Activated CD4-positive, alpha-beta T cell treated with anti-CD3 and anti-CD28 coated beads for 4 hours (primary cell): ENCODE results near the gene FBXO27.
"Not testable (repeated sequence)": the region's sequence is repeated elsewhere in the genome, so short reads cannot be mapped to it uniquely, and the experiment has no call there.

Source experiments
- DNase-seq, 2 donors: peaks; one replicate each; pipeline ENCODE4 v3.0.0-alpha.2; 2020

FBXO27 gene

DNA sequence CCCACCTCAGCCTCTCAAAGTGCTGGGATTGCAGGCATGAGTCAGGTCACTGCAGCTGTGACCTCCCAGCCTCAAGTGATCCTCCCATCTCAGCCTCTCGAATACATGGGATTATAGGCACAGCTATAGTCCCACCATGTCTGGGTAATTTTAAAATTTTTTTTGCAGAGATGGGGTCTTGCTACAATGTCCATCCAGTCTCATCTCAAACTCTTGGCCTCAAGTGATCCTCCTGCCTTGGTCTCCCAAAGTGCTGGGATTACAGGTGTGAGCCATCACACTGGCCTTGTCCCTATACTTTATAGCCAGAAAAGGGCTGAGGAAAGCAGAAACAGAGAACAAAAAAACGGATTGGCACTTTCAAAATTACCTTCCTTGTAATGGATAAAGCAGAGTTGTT is 4.8 kb upstream of the FBXO27 start:
- no peak for DNase-seq

DNA sequence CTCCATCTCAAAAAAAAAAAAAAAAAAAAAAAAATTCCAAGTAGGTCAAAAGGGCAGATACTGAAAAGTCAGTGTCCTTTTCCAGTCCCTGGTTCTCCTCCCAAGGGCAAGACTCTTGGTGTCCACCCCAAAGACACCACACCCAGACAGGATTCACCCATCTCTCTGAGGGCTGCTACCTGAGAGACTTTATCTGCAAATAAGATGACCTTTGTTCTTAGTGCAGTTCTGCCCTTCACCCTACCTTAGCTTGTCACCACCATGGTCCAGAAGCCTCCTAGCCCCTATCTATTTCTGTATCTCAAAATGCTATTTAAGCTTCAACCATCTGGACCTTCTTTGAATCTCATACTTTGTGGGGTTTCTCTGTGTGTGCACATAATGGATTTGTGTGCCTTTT is 4.2 kb upstream of the FBXO27 start:
- no peak for DNase-seq

DNA sequence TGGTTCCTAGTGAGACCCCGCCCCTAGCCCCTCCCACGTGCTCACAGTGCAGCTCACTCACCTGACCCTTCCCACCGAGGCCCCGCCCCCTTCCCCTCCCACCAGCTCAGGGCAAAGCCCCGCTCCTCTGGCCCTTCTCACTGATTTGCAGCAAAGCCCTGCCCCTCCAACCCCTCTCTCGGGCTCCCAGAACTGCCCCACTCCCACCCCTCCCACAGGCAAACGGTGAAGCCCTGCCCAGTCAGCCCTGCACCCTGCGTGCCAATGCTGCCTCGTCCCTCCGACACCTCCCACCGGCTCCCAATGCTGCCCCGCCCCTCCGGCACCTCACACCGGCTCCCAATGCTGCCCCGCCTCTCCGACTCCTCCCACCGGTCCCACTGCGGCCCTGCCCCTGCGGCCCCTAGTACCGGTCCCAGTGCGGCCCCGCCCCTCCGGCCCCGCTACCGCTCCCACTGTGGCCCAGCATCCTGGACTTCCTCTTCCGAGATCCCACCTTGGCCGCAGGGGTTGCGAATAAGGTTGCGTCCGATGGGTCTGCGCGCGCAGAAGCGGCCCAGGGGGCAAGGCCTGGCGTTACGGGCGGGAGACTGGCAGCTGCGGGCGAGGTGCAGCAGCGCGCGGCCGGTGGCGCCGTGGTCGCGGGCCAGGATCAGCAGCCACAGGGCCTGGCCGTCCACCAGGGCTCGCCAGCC is 834 bp downstream of the FBXO27 start:
- peak; percentile 79 to 85 for DNase-seq

DNA sequence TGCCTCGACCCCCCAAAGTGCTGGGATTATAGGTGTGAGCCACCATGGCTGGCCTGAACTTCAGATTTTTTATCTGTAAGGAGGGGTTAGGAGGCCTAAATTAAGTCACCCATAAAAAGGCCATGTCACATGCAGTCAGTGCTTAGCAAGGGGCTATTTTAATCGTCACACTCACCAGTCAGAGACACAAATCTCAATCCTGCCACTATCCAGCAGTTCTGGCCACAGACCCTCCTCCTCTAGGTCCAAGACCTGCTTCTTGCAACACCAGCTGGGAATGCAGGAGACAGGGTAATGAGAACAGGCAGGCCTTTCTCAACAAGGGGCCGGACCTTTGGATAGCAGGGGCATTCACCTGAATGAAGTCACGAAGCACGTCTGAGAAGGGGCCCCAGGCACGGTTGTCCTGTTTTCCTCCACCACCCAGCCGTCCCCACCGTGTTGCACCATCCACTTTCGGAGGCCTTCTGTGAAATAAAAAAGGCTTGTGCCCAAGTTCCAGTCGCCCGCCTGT is 1.4 kb downstream of the FBXO27 start:
- no peak for DNase-seq

DNA sequence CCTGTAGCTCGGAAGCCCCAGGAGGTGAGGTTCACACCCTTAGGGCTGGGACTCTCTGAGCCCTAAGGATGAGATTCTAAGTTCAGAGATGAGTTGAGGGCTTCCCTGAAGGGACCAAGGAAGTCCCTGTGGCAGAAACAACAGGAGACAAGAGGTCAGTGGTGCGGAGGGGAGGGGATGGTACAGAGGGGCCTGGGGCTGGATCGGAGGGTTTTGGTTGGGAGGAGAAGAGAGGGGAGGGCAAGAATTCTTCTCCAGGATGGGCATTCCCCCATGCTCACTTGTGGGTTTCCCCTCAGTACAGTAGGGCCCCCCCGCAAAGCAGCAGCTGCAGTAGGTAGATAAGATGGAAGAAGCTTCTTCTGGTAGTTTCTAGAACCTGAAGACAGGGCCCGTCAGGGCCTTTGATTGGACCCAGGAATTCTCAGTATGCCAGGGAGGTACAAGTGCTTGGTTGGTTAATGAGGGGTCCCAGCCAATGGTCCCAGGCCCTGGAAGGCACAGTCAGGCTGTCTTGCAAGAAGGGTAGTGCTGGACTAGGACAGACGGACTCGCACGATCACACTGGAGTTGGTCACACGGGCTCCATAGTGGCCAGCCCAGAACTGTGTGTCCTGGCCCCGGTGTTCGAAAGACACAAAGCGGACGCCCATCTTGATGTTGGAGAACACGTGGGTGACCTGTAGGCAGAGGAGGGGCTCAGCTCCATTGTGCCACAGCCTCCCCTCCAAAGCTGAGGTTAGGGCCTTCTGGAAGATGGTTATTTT is 7.3 kb downstream of the FBXO27 start:
- no peak for DNase-seq

DNA sequence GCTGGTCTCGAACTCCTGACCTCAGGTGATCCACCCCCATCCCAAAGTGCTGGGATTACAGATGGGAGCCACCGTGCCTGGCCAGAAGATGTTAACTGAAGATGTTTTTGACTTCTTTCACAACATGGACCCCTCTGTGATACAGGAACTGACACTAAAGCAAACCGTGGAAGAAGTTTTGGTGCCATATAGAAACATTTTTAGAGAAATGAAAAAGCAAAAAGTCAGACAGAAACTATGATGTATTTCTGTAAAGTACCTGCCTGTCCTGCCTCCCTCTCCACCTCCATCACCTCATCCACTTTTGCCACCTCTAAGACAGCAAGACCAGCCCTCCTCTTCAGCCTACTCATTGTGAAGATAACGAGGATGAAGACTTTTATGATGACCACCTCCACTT is 11.3 kb downstream of the FBXO27 start:
- DNase-seq, result no peak

DNA sequence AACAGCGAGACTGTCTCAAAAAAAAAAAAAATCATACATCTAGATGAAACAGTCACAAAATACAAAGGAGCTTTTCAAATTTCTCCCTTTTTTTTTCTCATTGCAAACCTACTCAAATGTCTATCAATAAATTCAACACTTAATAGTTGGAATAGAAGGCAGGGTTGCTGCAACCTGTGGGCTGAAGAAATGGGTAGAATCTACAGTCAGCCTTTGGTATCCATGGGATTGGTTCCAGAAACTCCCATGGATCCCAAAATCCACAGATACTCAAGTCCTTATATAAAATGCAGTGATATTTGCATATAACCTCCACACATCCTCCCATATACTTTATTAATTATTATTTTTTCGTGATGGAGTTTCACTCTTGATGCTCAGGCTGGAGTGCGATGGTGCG is 14.7 kb downstream of the FBXO27 start:
- DNase-seq, result no peak

DNA sequence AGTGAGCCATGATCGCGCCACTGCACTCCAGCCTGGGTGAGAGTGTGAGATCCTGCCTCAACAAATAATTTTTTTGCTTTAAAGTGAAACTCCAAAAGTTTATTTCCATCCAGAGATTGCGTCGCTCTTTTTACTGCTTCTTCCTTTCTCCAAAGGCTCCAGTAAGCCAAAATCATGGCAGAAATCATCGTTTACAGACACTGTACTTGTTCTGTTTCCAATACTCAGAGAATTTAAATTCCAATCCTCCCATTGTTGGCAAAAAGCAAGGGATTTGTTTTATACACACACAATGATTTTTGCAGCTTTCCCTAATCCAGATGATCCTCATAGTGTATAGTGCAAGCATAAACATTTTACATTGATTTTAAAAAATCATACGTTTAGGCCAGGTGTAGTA is 15.3 kb downstream of the FBXO27 start:
- no peak for DNase-seq

DNA sequence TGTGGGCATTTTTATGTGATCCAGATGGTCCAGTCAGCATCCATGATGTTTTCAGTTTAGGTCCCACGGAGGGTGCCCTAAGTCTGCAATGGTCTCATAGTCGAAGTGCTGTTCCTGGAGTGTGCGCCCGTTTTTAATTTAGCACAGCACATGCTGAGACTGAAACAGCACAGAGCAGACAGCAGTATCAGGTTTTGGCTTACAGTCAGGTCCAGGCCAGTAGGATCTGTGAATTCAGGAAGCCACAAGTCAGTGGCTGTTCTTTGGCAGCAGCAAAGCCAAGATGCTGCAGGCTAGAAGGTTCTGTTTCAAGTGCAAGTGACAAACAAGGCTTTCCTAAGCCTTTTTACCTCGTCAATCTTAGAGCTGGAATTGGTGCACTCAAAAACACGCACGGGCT is 18.3 kb downstream of the FBXO27 start:
- DNase-seq, result no peak

DNA sequence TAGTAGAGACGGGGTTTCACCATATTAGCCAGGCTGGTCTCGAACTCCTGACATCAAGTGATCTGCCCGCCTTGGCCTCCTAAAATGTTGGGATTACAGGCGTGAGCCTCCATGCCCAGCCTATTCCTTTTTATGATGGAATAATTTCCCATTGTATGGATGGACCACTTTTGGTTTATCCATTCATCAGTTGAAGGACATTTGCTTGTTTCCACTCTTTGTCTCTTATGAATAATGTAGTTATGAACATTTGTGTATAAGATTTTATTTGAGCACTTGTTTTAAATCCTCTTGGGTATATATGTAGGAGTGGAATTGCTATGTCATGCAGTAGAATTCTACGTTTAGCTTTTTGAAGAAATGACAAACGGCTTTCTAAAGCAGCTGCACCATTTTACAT is 23.3 kb downstream of the FBXO27 start:
- DNase-seq, result no peak

DNA sequence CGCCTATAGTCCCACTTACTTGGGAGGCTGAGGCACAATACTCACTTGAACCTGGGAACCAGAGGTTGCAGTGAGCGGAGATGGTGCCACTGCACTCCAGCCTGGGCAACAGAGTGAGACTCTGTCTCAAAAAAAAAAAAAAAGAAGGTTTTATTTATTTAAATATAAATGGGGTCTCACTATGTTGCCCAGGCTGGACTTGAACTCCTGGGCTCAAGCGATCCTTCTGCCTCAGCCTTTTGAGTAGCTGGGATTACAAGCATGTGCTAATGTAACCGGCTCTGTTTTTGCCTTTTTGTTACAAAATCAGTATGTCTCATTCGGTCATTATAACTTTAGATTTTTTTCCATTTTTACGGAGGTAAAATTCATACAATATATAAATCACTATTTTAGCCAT is 24.2 kb downstream of the FBXO27 start:
- DNase-seq, result no peak

DNA sequence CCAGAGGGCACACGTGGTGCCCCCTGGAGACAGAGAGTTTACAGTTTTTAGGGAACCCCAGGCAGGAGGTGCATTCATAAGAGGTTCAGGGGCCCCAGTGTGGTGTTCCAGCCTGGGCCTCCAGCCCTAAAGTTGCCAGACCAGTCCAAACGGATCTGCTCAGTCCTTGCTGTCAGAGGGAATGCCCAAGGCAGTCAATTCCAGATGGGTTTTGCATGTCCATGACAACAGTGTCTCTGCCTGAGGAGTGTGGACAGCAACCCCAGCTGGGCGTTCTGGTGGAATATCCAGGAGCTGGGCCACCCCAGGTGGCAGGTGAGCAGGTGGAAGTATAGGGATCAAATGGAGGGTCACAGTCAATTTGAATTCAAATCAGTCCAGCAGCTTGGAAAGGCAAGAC is 25.3 kb downstream of the FBXO27 start:
- no peak for DNase-seq

DNA sequence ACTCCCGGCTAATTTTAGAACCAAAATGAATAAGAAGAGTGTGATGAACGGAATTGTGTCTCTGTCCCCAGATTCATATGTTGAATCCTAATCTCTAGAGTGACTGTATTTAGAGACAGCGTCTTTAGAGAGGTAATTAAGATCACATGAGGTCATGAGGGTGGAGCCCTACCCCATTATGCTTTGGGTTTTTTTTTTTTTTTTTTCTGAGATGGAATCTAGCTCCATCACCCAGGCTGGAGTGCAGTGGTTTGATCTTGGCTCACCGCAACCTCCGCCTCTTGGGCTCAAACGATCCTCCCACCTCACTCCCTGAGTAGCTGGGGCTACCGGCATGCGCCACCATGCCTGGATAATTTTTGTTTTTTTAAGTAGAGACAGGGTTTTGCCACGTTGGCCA is 27.9 kb downstream of the FBXO27 start:
- no peak for DNase-seq

DNA sequence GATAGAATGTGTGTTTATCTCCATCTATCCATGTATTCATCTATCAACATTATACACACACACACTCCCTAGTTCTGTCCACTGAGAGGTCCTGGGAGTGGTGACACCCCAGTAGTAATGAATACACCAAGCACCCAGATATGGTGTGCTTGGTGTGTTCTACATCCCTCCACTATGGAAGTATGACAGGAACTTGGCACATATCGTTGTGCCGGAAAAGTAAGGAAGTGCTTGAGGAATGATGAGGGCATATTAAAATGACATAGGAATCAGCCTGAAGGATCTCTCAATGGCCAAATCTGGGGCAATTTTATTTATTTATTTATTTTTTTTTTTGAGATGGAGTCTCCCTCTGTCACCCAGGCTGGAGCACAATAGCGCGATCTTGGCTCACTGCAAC is 28.6 kb downstream of the FBXO27 start:
- no peak for DNase-seq

DNA sequence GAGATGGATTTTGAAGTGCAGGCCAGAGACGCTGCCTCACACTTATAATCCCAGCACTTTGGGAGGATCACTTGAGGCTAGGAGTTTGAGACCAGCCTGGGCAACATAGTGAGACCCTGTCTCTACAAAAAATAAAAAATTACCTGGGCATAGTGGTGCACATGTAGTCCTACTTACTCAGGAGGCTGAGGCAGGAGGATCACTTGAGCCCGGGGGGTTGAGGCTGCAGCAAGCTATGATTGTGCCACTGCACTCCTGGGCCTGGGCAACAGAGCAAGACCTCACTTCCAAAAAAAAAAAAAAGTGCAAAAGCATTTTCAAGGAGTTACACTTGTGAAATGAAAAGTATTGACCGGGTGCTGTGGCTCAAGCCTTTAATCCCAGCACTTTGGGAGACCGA is 29.2 kb downstream of the FBXO27 start:
- no peak for DNase-seq

DNA sequence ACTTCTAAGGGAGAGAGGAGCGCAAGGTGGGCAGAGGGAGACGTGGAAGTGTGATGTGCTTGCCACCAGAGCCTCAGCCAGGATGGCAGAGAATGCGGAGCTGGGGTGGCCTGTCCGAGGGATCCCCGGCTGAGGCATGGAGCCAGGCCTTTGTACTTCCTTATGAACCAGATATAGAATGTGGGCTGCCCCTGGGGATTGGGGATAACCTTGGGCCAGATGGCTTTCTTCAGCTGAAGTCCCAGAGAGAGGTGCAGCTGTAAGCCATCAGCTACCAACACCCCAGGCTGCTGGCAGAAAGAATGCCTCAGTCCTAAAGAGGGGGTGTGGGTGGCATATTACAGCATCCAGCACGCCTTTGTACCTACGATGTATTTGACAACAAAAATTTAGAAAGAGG is 31.3 kb downstream of the FBXO27 start:
- no peak for DNase-seq

DNA sequence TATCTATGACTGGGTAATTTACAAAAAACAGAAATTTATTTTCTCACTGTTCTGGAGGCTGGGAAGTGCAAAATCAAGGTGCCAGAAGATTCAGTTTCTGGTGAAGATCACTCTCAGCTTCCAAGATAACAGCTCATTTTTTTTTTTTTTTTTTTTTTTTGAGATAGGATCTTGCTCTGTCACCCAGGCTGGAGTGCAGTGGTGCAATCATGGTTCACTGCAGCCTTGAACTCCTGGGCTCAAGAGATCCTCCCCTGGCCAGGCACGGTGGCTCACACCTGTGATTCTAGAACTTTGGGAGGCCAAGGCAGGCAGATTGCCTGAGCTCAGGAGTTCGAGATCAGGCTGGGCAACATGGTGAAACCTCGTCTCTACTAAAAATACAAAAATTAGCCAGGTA is 34.8 kb downstream of the FBXO27 start:
- not testable (repeated sequence) for DNase-seq

DNA sequence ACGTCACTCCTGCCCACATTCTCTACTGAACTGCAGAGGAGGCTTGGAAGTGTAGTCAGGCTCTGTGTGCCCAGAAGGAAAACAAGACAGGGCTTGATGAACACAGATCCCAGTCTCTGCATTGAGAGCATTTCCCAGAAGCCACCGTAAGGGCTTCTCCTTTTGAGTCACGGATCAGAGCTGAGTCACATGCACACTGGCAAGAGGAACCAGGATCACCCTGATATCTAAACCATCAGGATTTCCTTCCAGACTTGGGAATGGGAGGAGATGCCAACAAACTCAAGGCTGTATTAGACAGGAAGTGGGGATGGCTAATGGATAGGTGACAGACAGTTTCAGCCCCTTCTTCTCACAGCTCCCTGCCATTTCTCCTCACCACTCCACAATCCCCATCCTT is 39.1 kb downstream of the FBXO27 start:
- DNase-seq, result no peak

DNA sequence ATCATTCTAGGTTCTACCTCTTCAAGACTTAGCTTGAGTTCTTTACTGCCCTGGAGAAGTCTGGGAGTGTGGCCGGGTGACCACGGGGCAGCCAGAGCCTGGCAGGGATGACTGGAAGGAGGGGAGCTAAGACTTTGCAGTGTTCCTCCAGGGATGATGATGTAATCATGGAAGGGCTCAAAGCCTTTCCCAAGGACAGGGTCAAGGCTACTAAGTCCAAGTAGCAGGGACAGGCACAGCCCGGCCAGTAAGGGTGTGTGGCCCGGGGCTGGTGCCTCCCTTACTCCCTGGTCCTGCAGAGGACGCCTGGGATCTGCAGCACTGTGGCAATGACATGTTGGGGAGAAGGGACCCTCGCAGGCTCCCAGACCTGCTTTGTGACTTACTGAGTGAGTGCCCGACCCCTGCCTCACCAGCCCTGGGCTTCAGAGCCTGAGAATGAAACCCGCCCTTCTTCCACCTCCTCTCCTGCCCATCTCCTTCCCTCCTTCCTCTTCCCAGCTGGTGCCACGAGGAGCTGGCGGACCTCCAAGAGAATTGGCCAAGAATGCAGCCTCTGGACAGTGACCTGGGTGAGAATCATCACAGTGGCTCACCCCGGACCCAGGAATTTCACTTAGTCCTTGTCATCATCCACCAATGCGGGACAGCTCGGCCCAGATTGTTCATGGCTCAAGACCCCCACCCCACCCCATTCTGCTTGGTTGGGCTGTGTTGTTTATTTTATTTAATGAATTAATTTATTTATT is 41.2 kb downstream of the FBXO27 start:
- DNase-seq, result no peak

DNA sequence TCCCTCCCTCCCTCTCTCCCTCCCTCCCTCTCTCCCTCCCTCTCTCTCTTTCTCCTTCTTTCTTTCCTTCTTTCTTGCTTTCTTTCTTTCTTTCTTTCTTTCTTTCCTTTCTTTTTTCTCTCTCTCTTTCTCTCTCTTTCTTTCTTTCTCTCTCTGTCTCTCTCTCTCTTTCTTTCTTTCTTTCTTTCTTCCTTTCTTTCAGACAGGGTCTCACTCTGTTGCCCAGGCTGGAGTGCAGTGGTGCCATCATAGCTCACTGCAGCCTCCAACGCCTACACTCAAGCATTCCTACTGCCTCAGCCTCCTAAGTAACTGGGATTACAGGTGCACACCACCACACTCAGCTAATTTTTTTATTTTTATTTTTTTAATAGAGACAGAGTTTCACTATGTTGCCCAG is 42.7 kb downstream of the FBXO27 start:
- DNase-seq, result not testable (repeated sequence)

DNA sequence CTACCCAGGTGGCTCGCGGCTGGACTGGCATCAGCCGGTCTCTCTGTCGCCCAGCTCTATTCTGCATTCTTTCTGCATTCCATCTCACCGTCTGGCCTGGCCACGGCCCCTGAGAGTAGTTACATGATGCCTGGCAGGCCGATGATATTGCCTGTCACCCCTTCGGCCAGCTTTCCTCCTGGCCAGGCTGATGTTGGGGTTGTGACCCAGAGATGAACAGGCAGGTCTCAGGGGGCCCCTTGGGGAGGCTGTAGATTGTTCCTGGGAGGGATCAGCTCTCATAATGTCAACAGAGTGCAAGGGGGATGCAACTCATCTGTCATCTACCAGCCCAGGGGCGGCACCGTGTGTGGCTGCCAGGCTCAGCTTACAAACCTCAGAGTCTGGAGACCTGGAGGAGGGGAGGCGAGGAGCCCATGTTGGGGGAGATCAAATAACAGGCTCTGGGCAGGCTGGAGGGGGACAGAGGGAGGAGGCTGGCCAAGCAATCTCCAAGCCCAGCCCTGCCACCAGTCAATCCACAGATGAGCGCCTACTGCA is 43.2 kb downstream of the FBXO27 start:
- no peak for DNase-seq

DNA sequence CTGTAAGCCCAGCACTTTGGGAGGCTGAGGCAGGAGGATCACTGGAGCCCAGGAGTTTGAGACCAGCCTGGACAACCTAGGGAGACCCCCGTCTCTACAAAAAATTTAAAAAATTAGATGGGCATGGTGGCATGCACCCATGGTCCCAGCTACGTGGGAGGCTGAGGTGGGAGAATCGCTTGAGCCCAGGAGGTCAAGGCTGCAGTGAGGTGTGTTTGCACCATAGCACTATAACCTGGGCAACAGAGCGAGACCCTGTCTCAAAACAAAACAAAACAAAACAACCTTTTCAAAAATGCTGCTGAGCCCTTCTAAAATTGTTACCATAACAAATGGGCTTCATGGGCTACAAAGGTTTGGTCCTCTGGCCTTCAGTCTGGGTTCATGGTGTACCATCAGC is 43.7 kb downstream of the FBXO27 start:
- DNase-seq, result not testable (repeated sequence)

DNA sequence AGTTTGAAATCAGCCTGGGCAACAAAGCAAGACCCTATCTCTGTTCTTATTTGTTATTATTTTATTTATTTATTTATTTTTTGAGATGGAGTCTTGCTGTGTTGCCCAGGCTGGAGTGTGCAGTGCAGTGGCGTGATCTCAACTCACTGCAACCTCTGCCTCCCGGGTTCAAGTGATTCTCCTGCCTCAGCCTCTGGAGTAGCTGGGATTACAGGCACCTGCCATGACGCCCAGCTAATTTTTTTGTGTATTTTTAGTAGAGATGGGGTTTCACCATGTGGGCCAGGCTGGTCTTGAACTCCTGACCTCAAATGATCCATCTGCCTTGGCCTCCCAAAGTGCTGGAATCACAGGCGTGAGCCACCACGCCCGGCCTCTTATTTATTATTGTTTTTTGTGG is 44.6 kb downstream of the FBXO27 start:
- not testable (repeated sequence) for DNase-seq

DNA sequence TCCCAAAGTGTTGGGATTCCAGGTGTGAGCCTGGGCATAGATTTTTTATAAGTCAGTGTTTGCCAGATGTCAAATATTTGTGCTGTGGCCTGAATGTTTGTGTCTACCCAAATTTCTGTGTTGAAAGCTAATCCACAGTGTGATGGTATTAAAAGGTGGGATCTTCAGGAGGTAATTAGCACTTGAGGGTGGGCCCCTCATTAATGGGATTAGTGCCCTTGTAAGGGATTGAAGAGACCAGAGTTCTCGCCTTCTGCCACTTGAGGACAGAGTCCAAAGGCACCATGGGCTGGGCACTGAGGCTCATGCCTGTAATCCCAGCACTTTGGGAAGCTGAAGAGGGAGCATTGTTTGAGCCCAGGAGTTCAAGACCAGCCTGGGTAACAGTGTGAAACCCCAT is 47.1 kb downstream of the FBXO27 start:
- DNase-seq, result no peak
